GM12864 (cell line): ENCODE measurements around the gene TRPM7.

ENCODE experiments used
- DNase-seq: peaks from one replicate; pipeline ENCODE4 v3.0.0-alpha.2; 2011; ENCODE audit warnings: low read depth
- H3K4me3 ChIP-seq: 2 replicates; pipeline ENCODE4 v1.5.1; 2011; ENCODE audit warnings: mild to moderate bottlenecking, low read depth, low read length, control low read depth
- CTCF ChIP-seq: IDR thresholded peaks from 2 replicates; pipeline ENCODE4 v1.5.1; 2011; ENCODE audit warnings: low read depth, mild to moderate bottlenecking, moderate library complexity, low read length, control low read depth, inconsistent platforms; ENCODE audit errors: missing control alignments

The TRPM7 gene

DNA sequence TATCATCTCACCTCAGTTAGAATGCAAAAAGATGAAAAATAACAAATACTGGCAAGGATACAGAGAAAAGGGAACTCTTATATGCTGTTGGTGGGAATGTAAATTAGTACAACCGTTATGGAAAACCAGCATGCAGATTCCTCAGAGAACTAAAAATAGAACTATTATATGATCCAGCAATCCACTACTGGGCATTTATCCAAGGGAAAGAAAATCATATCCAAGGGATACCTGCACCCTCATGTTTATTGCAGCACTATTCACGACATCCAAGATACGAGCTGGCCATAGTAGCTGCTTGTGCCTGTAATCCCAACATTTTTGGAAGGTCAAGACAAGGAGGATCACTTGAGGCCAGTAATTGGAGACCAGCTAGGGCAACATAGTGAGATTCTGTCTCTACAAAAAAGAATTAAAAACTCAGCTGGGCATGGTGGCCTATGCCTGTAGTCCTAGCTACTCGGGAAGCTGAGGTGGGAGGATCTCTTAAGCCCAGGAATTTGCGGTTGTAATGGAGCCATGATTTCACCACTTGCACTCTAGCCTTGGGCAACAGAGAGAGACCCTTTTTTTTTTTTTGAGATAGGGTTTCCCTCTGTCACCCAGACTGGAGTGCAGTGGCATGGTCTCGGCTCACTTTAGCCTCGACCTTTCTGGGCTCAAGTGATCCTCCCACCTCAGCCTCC, 166.7 kb downstream of the TRPM7 start:
- no peak for DNase-seq
- no peak overlapping the region for H3K4me3 ChIP-seq
- TF ChIP-seq CTCF, result no peak

DNA sequence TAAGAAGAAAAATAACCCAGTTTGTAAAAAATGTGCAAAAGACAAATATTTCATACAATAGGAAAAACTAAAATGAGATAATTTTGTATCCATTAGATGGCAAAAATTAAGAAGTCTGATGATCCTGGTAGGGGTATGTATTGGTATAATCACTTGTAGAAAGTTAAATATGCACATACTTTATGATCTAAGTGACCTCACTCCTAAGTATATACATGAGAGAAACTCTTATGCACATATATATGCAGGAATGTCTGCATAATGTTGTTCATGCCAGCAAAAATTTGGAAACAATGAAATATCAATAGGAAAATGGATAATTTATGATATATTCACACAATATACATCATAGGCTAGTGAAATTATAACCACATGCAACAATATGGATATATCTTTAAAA, 173.6 kb downstream of the TRPM7 start:
- DNase-seq, result no peak
- no peak for TF ChIP-seq CTCF
- no peak overlapping the region for H3K4me3 ChIP-seq
